HCT116 (cell line): ENCODE measurements around the gene ZNF648. TPM values are rescaled to one million over a fixed set of nuclear protein-coding genes. Genes with fewer than 3 reads are reported as not detected.
"Not testable (repeated sequence)": the region's sequence is repeated elsewhere in the genome, so short reads cannot be mapped to it uniquely, and the experiment has no call there.

Experiments used
- ATAC-seq: fragments of 200-7000 bp; cut with Tn5 transposase; 2 replicates; pipeline ENCODE4 v1.9.1; 2020; ENCODE audit warnings: mild to moderate bottlenecking, moderate library complexity
- BruUV-seq: library from RNA; stranded (reverse); fragments of 400-500 nt; replicated peaks from 2 replicates; lab custom pipeline; 2021; lab: Mats Ljungman, UMichigan
- CTCF ChIA-PET: fragments of 300-600 bp; sonication (Branson Sonifier 250); formaldehyde crosslinking; loops from one replicate; lab custom pipeline; 2021; ENCODE audit warnings: antibody characterized with exemption; lab: Charles Lee
- POLR2A ChIA-PET: fragments of 300-600, 350-600 bp; sonication (Branson Sonifier 250); formaldehyde crosslinking; loops from one replicate; lab custom pipeline; 2021; ENCODE audit warnings: antibody characterized with exemption; lab: Charles Lee
- RAD21 ChIA-PET, 2 experiments: fragments of 300-600 bp; sonication (Branson Sonifier 250); formaldehyde crosslinking; loops; one replicate each; lab custom pipeline; 2023; ENCODE audit warnings: low total read pairs in 2 of 2; ENCODE audit not compliant: uncharacterized antibody in 2 of 2, unreplicated experiment in 2 of 2, low non-redundant PET in 1 of 2; lab: Charles Lee
- DNase-seq: peaks from one replicate; pipeline ENCODE4 v3.0.0-alpha.2; 2010; ENCODE audit warnings: low read depth, low spot score
- H2AFZ ChIP-seq: fragments of 200-600 bp; shearing (Covaris generic), sonication (generic); 2 replicates; pipeline ENCODE4 v1.6.1; 2017; ENCODE audit warnings: low read depth, mixed run types, mixed read lengths, antibody characterized with exemption, low read length; ENCODE audit not compliant: poor library complexity, severe bottlenecking
- H3K27ac ChIP-seq: 2 replicates; pipeline ENCODE4 v1.5.1; 2012; ENCODE audit warnings: low read depth, low read length
- H3K27me3 ChIP-seq: fragments of 200-600 bp; sonication (generic); 2 replicates; pipeline ENCODE4 v1.6.1; 2016; ENCODE audit warnings: mixed run types, low read length, mixed read lengths; ENCODE audit not compliant: insufficient read depth
- H3K36me3 ChIP-seq, 2 experiments: fragments of 200-500 bp in 1 of 2; fragments of 200-600 bp in 1 of 2; sonication (Bioruptor generic) in 1 of 2; sonication (generic) in 1 of 2; 2 replicates each; pipeline versions ENCODE4 v1.5.1 to v1.6.1; 2014 to 2016; ENCODE audit warnings: low read length in 2 of 2, inconsistent platforms in 1 of 2, mixed read lengths in 1 of 2, mixed run types in 1 of 2; ENCODE audit not compliant: insufficient read depth in 2 of 2, control insufficient read depth in 1 of 2
- H3K4me1 ChIP-seq, 2 experiments: fragments of 200-600 bp in 1 of 2; sonication (generic) in 1 of 2; 2 replicates each; pipeline versions ENCODE4 v1.5.1 to v1.6.1; 2012 to 2017; ENCODE audit warnings: low read length in 2 of 2, inconsistent platforms in 1 of 2, mild to moderate bottlenecking in 1 of 2, mixed read lengths in 1 of 2, mixed run types in 1 of 2, moderate library complexity in 1 of 2; ENCODE audit not compliant: insufficient read depth in 2 of 2, control insufficient read depth in 1 of 2
- H3K4me2 ChIP-seq: fragments of 200-600 bp; sonication (generic); 2 replicates; pipeline ENCODE4 v1.6.1; 2017; ENCODE audit warnings: mixed run types, low read length, mixed read lengths
- H3K4me3 ChIP-seq, 2 experiments: fragments of 200-600 bp in 1 of 2; sonication (generic) in 1 of 2; replicated peaks in 1 of 2; 2 replicates each; pipeline ENCODE4 v1.5.1; 2011 to 2016; ENCODE audit warnings: low read length in 2 of 2, control low read depth in 1 of 2, low read depth in 1 of 2, mild to moderate bottlenecking in 1 of 2, mixed read lengths in 1 of 2, mixed run types in 1 of 2
- H3K79me2 ChIP-seq: fragments of 200-600 bp; sonication (generic); 2 replicates; pipeline ENCODE4 v1.6.1; 2017; ENCODE audit warnings: mild to moderate bottlenecking, mixed run types, low read length, moderate library complexity, mixed read lengths; ENCODE audit not compliant: insufficient read depth
- H3K9ac ChIP-seq: fragments of 200-600 bp; sonication (generic); 2 replicates; pipeline ENCODE4 v1.6.1; 2016; ENCODE audit warnings: low read length, mixed read lengths
- H3K9me2 ChIP-seq: fragments of 200-600 bp; sonication (generic), shearing (Covaris generic); 2 replicates; pipeline ENCODE4 v1.6.1; 2017; ENCODE audit warnings: mixed run types, mild to moderate bottlenecking, moderate library complexity; ENCODE audit not compliant: insufficient read depth
- H3K9me3 ChIP-seq, 2 experiments: fragments of 200-500 bp in 1 of 2; fragments of 200-600 bp in 1 of 2; sonication (Bioruptor generic) in 1 of 2; sonication (generic) in 1 of 2; 2 replicates each; pipeline ENCODE4 v1.6.1; 2014 to 2017; ENCODE audit warnings: low read length in 2 of 2, mixed read lengths in 2 of 2, inconsistent platforms in 1 of 2, low read depth in 1 of 2, mild to moderate bottlenecking in 1 of 2, mixed run types in 1 of 2, moderate library complexity in 1 of 2; ENCODE audit not compliant: control insufficient read depth in 1 of 2, insufficient read depth in 1 of 2
- H4K20me1 ChIP-seq: fragments of 200-600 bp; sonication (generic), shearing (Covaris generic); 2 replicates; pipeline ENCODE4 v1.6.1; 2017; ENCODE audit warnings: mixed run types, mild to moderate bottlenecking, moderate library complexity; ENCODE audit not compliant: insufficient read depth
- CEBPB ChIP-seq: IDR thresholded peaks from 2 replicates; pipeline ENCODE4 v1.6.1; 2012; ENCODE audit warnings: low read depth
- RAD21 ChIP-seq: IDR thresholded peaks from 2 replicates; pipeline ENCODE4 v1.6.1; 2012; ENCODE audit warnings: low read depth, mild to moderate bottlenecking
- intact Hi-C: fragments of 100-400 bp; cut with micrococcal nuclease; formaldehyde crosslinking; loops from 2 replicates; pipeline ENCODE4 v1.10.0; 2022
- total RNA-seq: library from RNA; stranded (reverse); gene quantifications from one replicate; pipeline ENCODE4 v1.2.1, GENCODE V29; 2021; ENCODE audit not compliant: unreplicated experiment
- TF ChIP-seq, protein P1 (sequence below), 3 experiments: fragments of 200-600 bp in 1 of 3; sonication (generic) in 1 of 3; IDR thresholded peaks in 2 of 3; conservative IDR thresholded peaks in 1 of 3; 2 replicates each; pipeline ENCODE4 v1.5.1; 2012 to 2017; ENCODE audit warnings: low read depth in 2 of 3, low read length in 2 of 3, antibody characterized with exemption in 1 of 3, borderline replicate concordance in 1 of 3, control low read depth in 1 of 3, mild to moderate bottlenecking in 1 of 3, mixed read lengths in 1 of 3, mixed run types in 1 of 3, moderate library complexity in 1 of 3; ENCODE audit not compliant: insufficient read depth in 1 of 3

The ZNF648 gene
- total RNA-seq, 1 experiment from 2014 or later: 0.57 TPM

- TF ChIP-seq, protein P1, sequence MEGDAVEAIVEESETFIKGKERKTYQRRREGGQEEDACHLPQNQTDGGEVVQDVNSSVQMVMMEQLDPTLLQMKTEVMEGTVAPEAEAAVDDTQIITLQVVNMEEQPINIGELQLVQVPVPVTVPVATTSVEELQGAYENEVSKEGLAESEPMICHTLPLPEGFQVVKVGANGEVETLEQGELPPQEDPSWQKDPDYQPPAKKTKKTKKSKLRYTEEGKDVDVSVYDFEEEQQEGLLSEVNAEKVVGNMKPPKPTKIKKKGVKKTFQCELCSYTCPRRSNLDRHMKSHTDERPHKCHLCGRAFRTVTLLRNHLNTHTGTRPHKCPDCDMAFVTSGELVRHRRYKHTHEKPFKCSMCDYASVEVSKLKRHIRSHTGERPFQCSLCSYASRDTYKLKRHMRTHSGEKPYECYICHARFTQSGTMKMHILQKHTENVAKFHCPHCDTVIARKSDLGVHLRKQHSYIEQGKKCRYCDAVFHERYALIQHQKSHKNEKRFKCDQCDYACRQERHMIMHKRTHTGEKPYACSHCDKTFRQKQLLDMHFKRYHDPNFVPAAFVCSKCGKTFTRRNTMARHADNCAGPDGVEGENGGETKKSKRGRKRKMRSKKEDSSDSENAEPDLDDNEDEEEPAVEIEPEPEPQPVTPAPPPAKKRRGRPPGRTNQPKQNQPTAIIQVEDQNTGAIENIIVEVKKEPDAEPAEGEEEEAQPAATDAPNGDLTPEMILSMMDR (IDR thresholded peaks at IDR 0.05 in 2 of 3, conservative IDR thresholded peaks at IDR 0.05 in 1 of 3; ENCODE audit: borderline replicate concordance in 1 of 3, insufficient read depth in 1 of 3, low read depth in 2 of 3, low read length in 2 of 3): peak in 2 of 3 experiments; percentile 28 to 37; a peak in 3 of 6 replicates
- TF ChIP-seq RAD21: no peak; the same call in 1 of the 2 replicates
- TF ChIP-seq CEBPB: no peak
- RAD21 ChIA-PET: no interaction called here
Observed at GRCh38 chr1:182015360-182015759, 46.2 kb downstream of the ZNF648 start.

DNA sequence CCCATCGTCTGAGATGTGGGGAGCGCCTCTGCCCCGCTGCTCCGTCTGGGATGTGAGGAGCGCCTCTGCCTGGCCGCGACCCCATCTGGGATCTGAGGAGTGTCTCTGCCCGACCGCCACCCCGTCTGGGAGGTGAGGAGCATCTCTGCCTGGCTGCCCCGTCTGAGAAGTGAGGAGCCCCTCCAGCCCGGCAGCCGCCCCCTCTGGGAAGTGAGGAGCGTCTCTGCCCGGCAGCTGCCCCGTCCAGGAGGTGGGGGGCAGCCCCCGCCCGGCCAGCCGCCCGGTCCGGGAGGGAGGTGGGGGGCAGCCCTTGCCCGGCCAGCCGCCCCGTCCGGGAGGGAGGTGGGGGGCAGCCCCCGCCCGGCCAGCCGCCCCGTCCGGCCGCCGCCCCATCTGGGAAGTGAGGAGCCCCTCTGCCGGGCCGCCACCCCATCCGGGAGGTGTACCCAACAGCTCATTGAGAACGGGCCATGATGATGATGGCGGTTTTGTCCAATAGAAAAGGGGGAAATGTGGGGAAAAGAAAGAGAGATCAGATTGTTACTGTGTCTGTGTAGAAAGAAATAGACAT, 50.6 kb downstream of the ZNF648 start:
- intact Hi-C loops, H3K36me3 ChIP-seq, CTCF ChIA-PET, H3K27ac ChIP-seq, H3K9me3 ChIP-seq, H4K20me1 ChIP-seq, ATAC-seq, H3K9me2 ChIP-seq, DNase-seq, H3K9ac ChIP-seq, H2AFZ ChIP-seq, H3K4me2 ChIP-seq, BruUV-seq, H3K4me1 ChIP-seq, H3K27me3 ChIP-seq, RAD21 ChIA-PET, H3K79me2 ChIP-seq, POLR2A ChIA-PET, H3K4me3 ChIP-seq: not testable (repeated sequence)

More at GRCh38 chr1:182015360-182015759, 46.2 kb downstream of the ZNF648 start:
- Histone ChIP-seq H3K36me3 (no peaks in the 10 kb centered on the region), H3K9ac (no peak overlapping the region), H3K4me2 (no peak overlapping the region), H3K9me3 (no peaks in the 10 kb centered on the region), H4K20me1 (no peaks in the 10 kb centered on the region), H3K27me3 (no peaks in the 10 kb centered on the region), H3K4me3 (no peak overlapping the region), H3K9me2 (no peaks in the 10 kb centered on the region), H3K4me1 (no peaks in the 10 kb centered on the region), H3K27ac (no peak overlapping the region), H3K79me2 (no peaks in the 10 kb centered on the region), H2AFZ (no peak overlapping the region)
- intact Hi-C loops: no loop called here
- ChIA-PET POLR2A (no interaction called here), CTCF (interaction anchor here (1.5 kb wide), 1 partner anchor 39 kb away, joined by 3 read pairs; no protein-coding TSS in a partner anchor)
- DNase-seq (no peak), ATAC-seq (peak; percentile 49; the same call in 1 of the 2 replicates)
- BruUV-seq: no TSS peak

DNA sequence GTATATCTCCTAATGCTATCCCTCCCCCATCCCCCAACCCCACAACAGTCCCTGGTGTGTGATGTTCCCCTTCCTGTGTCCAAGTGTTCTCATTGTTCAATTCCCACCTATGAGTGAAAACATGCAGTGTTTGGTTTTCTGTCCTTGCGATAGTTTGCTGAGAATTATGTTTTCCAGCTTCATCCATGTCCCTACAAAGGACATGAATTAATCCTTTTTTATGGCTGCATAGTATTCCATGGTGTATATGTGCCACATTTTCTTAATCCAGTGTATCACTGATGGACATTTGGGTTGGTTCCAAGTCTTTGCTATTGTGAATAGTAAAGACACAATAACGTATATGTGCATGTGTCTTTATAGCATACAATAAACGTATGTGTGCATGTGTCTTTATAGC, 56.1 kb downstream of the ZNF648 start:
- H3K4me1 ChIP-seq, BruUV-seq, H3K9me2 ChIP-seq, H3K27ac ChIP-seq, H3K9ac ChIP-seq, RAD21 ChIA-PET, H4K20me1 ChIP-seq, ATAC-seq, H3K79me2 ChIP-seq, H3K4me3 ChIP-seq, H3K4me2 ChIP-seq, DNase-seq, H3K9me3 ChIP-seq, CTCF ChIA-PET, H2AFZ ChIP-seq, H3K27me3 ChIP-seq, H3K36me3 ChIP-seq, intact Hi-C loops: not testable (repeated sequence)
- POLR2A ChIA-PET: interaction anchor here (0.9 kb wide), 1 partner anchor 24 kb away, joined by 3 read pairs; no protein-coding TSS in a partner anchor
